ENCODE measurements around the gene CTR9.

The CTR9 gene

GRCh38 chr11:10807493-10808234 lies 56.6 kb downstream of the CTR9 start:
- TF ChIP-seq CTCF (IDR thresholded peaks at IDR 0.05; ENCODE audit: insufficient read depth, low read length, missing control alignments), result no peak
- CTCF ChIA-PET, result interaction anchor here (0.8 to 1.2 kb wide), 4 partner anchors 17 to 228 kb away, joined by 3 read pairs; partner anchors contain the start of gene ZBED5
- peak overlapping the region; percentile 90 for H3K4me3 ChIP-seq (ENCODE audit: low read depth, low read length)
- no peak for DNase-seq (ENCODE audit: low read depth, low spot score)
- POLR2A ChIA-PET, result interaction anchor here (0.6 to 3.9 kb wide), 15 partner anchors 9 to 1482 kb away, joined by 3 to 116 read pairs (median 20); partner anchors contain the start of gene ZBED5

- no peak for TF ChIP-seq CTCF (IDR thresholded peaks at IDR 0.05; ENCODE audit: insufficient read depth, low read length, missing control alignments)
- ChIA-PET CTCF (interaction anchor here (0.8 to 2.3 kb wide), 5 partner anchors 15 to 228 kb away, joined by 3 to 8 read pairs (median 3); partner anchors contain the start of gene ZBED5), POLR2A (interaction anchor here (0.8 to 3.9 kb wide), 33 partner anchors 9 to 1481 kb away, joined by 3 to 116 read pairs (median 9); partner anchors contain the start of genes USP47 and ZBED5)
- DNase-seq (ENCODE audit: low read depth, low spot score), result no peak
- H3K4me3 ChIP-seq (ENCODE audit: low read depth, low read length), result peak overlapping the region; percentile 90
Observed at GRCh38 chr11:10808235-10808552, 57.1 kb downstream of the CTR9 start.

GRCh38 chr11:10808553-10809372 lies 57.7 kb downstream of the CTR9 start, which contains the start of gene EIF4G2:
Gene EIF4G2, minus strand, starts transcription at chr11:10808926.
- no peak for TF ChIP-seq CTCF (IDR thresholded peaks at IDR 0.05; ENCODE audit: insufficient read depth, low read length, missing control alignments)
- DNase-seq (ENCODE audit: low read depth, low spot score), result peak; percentile 86
- POLR2A ChIA-PET, result interaction anchor here (0.6 to 3.9 kb wide), 41 partner anchors 8 to 1476 kb away, joined by 3 to 116 read pairs (median 7); partner anchors contain the start of genes USP47 and ZBED5

GRCh38 chr11:10809373-10810160 lies 58.5 kb downstream of the CTR9 start:
- no peak for TF ChIP-seq CTCF (IDR thresholded peaks at IDR 0.05; ENCODE audit: insufficient read depth, low read length, missing control alignments)
- H3K4me3 ChIP-seq (ENCODE audit: low read depth, low read length), result peak overlapping the region; percentile 67
- CTCF ChIA-PET, result interaction anchor here (0.6 to 2.3 kb wide), 11 partner anchors 8 to 1430 kb away, joined by 3 to 8 read pairs (median 3); no protein-coding TSS in a partner anchor
- POLR2A ChIA-PET, result interaction anchor here (0.6 to 3.9 kb wide), 42 partner anchors 8 to 1475 kb away, joined by 3 to 116 read pairs (median 6); partner anchors contain the start of genes CTR9, USP47 and ZBED5
- DNase-seq (ENCODE audit: low read depth, low spot score), result no peak

More at GRCh38 chr11:10808553-10809372, 57.7 kb downstream of the CTR9 start, which contains the start of gene EIF4G2:
- CTCF ChIA-PET, result interaction anchor here (0.9 to 2.3 kb wide), 9 partner anchors 9 to 978 kb away, joined by 3 to 8 read pairs (median 4); no protein-coding TSS in a partner anchor
- H3K4me3 ChIP-seq (ENCODE audit: low read depth, low read length), result peak within 1 kb of the TSS; percentile 90

GRCh38 chr11:10813945-10814344 lies 62.9 kb downstream of the CTR9 start:
- no peak for DNase-seq (ENCODE audit: low read depth, low spot score)
- ChIA-PET POLR2A (no interaction called here), CTCF (no interaction called here)
- TF ChIP-seq CTCF (IDR thresholded peaks at IDR 0.05; ENCODE audit: insufficient read depth, low read length, missing control alignments), result no peak
- no peak overlapping the region for H3K4me3 ChIP-seq (ENCODE audit: low read depth, low read length)
